GM21390 (cell line): Measurements from ENCODE around the gene LHX8.

Experiments used
- ATAC-seq: cut with Tn5 transposase; IDR thresholded peaks from one replicate; pipeline ENCODE4 v1.9.1; 2021; ENCODE audit not compliant: unreplicated experiment

Gene LHX8

GRCh38 chr1:75203415-75204277 lies 69.5 kb downstream of the LHX8 start:
- peak; percentile 79 for ATAC-seq

DNA sequence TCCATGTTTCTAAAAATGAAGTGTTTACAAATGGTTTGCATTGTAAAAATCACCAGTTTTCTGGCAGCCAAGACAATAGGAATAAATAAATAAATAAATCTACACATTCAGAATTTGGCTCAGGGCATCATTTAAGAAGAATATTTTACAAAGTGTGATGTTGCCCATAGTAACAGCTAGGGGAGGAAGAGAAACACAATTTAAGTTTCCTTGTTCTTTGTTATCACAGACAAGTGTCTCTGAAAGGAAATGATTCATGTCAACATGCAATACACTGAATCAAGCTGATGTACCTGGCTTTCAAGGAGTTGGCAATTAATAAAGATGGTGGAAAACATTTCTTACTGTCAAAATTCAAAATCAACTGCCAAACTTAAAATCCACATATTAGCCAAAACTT lies 74.7 kb downstream of the LHX8 start:
- ATAC-seq = no peak
